SK-N-SH (cell line): ENCODE results near the gene RAPGEF2.

Experiments used
- CTCF ChIP-seq: fragments of 200-600 bp; sonication (generic); IDR thresholded peaks from 2 replicates; pipeline ENCODE4 v1.6.1; 2017; ENCODE audit warnings: antibody characterized with exemption, mild to moderate bottlenecking, moderate library complexity
- EP300 ChIP-seq, 2 experiments: IDR thresholded peaks; 2 replicates each; pipeline versions ENCODE4 v1.4.0 to v1.6.1; 2012; ENCODE audit warnings: borderline replicate concordance in 1 of 2, low read depth in 1 of 2, low read length in 1 of 2
- GABPA ChIP-seq: IDR thresholded peaks from 2 replicates; pipeline ENCODE4 v1.4.0; 2012; ENCODE audit warnings: low read depth, mild to moderate bottlenecking
- JUND ChIP-seq: IDR thresholded peaks from 2 replicates; pipeline ENCODE4 v1.4.0; 2012
- PBX3 ChIP-seq: IDR thresholded peaks from 2 replicates; pipeline ENCODE4; 2012
- POLR2AphosphoS5 ChIP-seq: IDR thresholded peaks from 2 replicates; pipeline ENCODE4 v1.6.1; 2012; ENCODE audit warnings: low read depth, low read length
- RAD21 ChIP-seq: IDR thresholded peaks from 2 replicates; pipeline ENCODE4 v1.6.1; 2012; ENCODE audit warnings: mild to moderate bottlenecking, low read length
- RCOR1 ChIP-seq: fragments of 150-350 bp; IDR thresholded peaks from 2 replicates; pipeline ENCODE4 v1.6.1; 2017; ENCODE audit warnings: antibody characterized with exemption, low read length
- RFX5 ChIP-seq: IDR thresholded peaks from 2 replicates; pipeline ENCODE4 v1.6.1; 2012; ENCODE audit warnings: mild to moderate bottlenecking, improper control_type of control experiment, low read length
- SMC3 ChIP-seq: IDR thresholded peaks from 2 replicates; pipeline ENCODE4 v1.6.1; 2012; ENCODE audit warnings: low read depth, low read length, improper control_type of control experiment

DNA sequence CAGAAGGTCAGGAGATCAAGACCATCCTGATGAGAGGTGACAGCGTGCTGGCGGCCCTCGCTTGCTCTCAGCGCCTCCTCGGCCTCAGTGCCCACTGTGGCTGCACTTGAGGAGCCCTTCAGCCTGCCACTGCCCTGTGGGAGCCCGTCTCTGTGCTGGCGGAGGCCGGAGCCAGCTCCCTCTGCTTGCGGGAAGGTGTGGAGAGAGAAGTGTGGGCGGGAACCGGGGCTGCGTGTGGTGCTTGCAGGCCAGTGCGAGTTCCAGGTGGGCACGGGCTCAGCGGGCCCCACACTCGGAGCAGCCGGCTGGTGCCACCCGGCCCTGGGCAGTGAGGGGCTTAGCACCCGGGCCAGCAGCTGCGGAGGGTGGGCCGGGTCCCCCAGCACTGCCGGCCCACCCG is 286.9 kb downstream of the RAPGEF2 start:
- TF ChIP-seq RAD21 (no peak), CTCF (no peak), RFX5 (no peak), RCOR1 (no peak), SMC3 (no peak), PBX3 (no peak), GABPA (no peak), JUND (no peak), EP300 (IDR thresholded peaks at IDR 0.05; ENCODE audit: borderline replicate concordance in 1 of 2, low read depth in 1 of 2, low read length in 1 of 2) (no peak), POLR2AphosphoS5 (no peak)
